ENCODE data around the gene FNDC10. TPM values are rescaled to one million over a fixed set of nuclear protein-coding genes. Genes with fewer than 3 reads are reported as not detected.

The FNDC10 gene
- total and polyA plus RNA-seq, 2 donors from 2014 or later, result 2.6 to 18.2 TPM

DNA sequence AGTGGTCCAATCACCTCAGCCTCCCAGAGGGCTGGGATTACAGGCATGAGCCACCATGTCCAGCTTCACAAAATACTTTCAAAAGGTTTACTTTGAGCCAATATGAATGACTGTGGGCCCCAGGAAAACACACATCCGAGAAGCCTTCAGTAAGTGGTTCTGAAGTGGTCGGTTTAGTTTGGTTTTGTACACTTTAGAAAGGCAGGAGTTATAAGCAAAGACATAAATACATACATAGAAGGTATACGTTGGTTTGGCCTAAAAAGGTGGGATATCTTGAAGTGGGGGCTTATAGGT is 12.1 kb upstream of the FNDC10 start:
- Histone ChIP-seq H3K4me1 (ENCODE audit: control insufficient read depth in 2 of 3, insufficient read depth in 2 of 3, low read depth in 1 of 3, low read length in 3 of 3) (peaks cover 0 to 20% (median 10%) of the 10 kb centered on the region in 3 donors), H3K9me3 (ENCODE audit: control insufficient read depth in 2 of 3, insufficient read depth in 1 of 3, low read length in 3 of 3) (no peaks in the 10 kb centered on the region), H3K4me3 (ENCODE audit: low read length in 3 of 3) (no peak overlapping the region), H3K27me3 (ENCODE audit: control insufficient read depth, insufficient read depth, low read length) (no peaks in the 10 kb centered on the region), H3K9ac (ENCODE audit: low read length in 3 of 3) (no peak overlapping the region), H3K27ac (ENCODE audit: low read depth in 2 of 2, low read length in 2 of 2) (no peak overlapping the region), H3K36me3 (ENCODE audit: control insufficient read depth in 2 of 3, insufficient read depth in 3 of 3, low read length in 3 of 3) (no peaks in the 10 kb centered on the region)
- DNase-seq (no peak), FAIRE-seq (no peak)
- TF ChIP-seq CTCF (IDR thresholded peaks at IDR 0.05; ENCODE audit: borderline replicate concordance, extremely low read depth, insufficient read depth), result no peak
- intact Hi-C loops (cut with DNase I), result no loop called here

DNA sequence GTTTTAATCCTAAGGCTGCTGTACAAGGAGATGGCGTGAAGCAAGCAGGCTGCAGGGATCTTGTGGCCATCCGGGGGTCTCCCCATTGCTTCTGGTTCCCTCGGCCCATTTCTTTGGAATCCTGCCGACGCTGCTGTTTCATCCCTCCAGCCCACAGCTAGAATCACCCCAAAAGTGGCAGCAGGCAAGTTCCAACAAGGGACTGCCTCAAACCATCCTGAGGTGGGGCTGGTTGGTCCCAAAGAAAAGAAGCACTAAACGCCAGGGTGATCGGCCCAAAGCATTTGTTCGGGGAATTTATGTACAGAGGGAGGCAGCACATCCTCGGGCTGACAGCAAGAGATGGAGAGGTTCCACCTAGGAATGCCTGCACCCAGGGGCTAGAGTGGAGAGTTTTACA is 10.9 kb upstream of the FNDC10 start:
- H3K27me3 ChIP-seq (ENCODE audit: control insufficient read depth, insufficient read depth, low read length), result no peaks in the 10 kb centered on the region
- DNase-seq (peak in 1 of 5 donors; percentile 43), FAIRE-seq (no peak)
- peaks cover 0 to 13% (median 10%) of the 10 kb centered on the region in 3 donors for H3K4me1 ChIP-seq (ENCODE audit: control insufficient read depth in 2 of 3, insufficient read depth in 2 of 3, low read depth in 1 of 3, low read length in 3 of 3)
- H3K36me3 ChIP-seq (ENCODE audit: control insufficient read depth in 2 of 3, insufficient read depth in 3 of 3, low read length in 3 of 3), result no peaks in the 10 kb centered on the region
- no peak overlapping the region for H3K9ac ChIP-seq (ENCODE audit: low read length in 3 of 3)
- H3K9me3 ChIP-seq (ENCODE audit: control insufficient read depth in 2 of 3, insufficient read depth in 1 of 3, low read length in 3 of 3), result no peaks in the 10 kb centered on the region
- no peak overlapping the region for H3K4me3 ChIP-seq (ENCODE audit: low read length in 3 of 3)
- H3K27ac ChIP-seq (ENCODE audit: low read depth in 2 of 2, low read length in 2 of 2), result no peak overlapping the region
- no peak for TF ChIP-seq CTCF (IDR thresholded peaks at IDR 0.05; ENCODE audit: borderline replicate concordance, extremely low read depth, insufficient read depth)
- intact Hi-C loops (cut with DNase I), result no loop called here

- Histone ChIP-seq H3K27me3 (ENCODE audit: control insufficient read depth, insufficient read depth, low read length) (no peaks in the 10 kb centered on the region), H3K9me3 (ENCODE audit: control insufficient read depth in 2 of 3, insufficient read depth in 1 of 3, low read length in 3 of 3) (no peaks in the 10 kb centered on the region), H3K9ac (ENCODE audit: low read length in 3 of 3) (no peak overlapping the region), H3K4me1 (ENCODE audit: control insufficient read depth in 2 of 3, insufficient read depth in 2 of 3, low read depth in 1 of 3, low read length in 3 of 3) (peaks cover 0 to 13% (median 10%) of the 10 kb centered on the region in 3 donors), H3K36me3 (ENCODE audit: control insufficient read depth in 2 of 3, insufficient read depth in 3 of 3, low read length in 3 of 3) (no peaks in the 10 kb centered on the region), H3K27ac (ENCODE audit: low read depth in 2 of 2, low read length in 2 of 2) (no peak overlapping the region), H3K4me3 (ENCODE audit: low read length in 3 of 3) (no peak overlapping the region)
- FAIRE-seq, result no peak
- DNase-seq, result no peak
- intact Hi-C loops (cut with DNase I), result no loop called here
- TF ChIP-seq CTCF (IDR thresholded peaks at IDR 0.05; ENCODE audit: borderline replicate concordance, extremely low read depth, insufficient read depth), result no peak
Measured at GRCh38 chr1:1609822-1610485, 10.0 kb upstream of the FNDC10 start.

DNA sequence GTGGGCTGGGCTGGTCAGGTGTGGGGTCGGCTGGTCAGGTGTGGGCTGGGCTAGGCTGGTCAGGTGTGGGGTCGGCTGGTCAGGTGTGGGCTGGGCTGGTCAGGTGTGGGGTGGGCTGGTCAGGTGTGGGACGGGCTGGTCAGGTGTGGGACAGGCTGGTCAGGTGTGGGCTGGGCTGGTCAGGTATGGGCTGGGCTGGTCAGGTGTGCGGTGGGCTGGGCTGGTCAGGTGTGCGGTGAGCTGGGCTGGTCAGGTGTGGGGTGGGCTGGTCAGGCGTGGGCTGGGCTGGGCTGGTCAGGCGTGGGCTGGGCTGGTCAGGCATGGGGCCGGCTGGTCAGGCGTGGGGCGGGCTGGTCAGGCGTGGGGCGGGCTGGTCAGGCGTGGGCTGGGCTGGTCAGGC is 6.3 kb upstream of the FNDC10 start:
- H3K9me3 ChIP-seq (ENCODE audit: control insufficient read depth in 2 of 3, insufficient read depth in 1 of 3, low read length in 3 of 3), result no peaks in the 10 kb centered on the region
- H3K4me1 ChIP-seq (ENCODE audit: control insufficient read depth in 2 of 3, insufficient read depth in 2 of 3, low read depth in 1 of 3, low read length in 3 of 3), result no peaks in the 10 kb centered on the region
- H3K27ac ChIP-seq (ENCODE audit: low read depth in 2 of 2, low read length in 2 of 2), result no peak overlapping the region
- H3K27me3 ChIP-seq (ENCODE audit: control insufficient read depth, insufficient read depth, low read length), result no peaks in the 10 kb centered on the region
- intact Hi-C loops (cut with DNase I), result no loop called here
- DNase-seq, result peak in 1 of 5 donors; percentile 47
- no peak for FAIRE-seq
- H3K4me3 ChIP-seq (ENCODE audit: low read length in 3 of 3), result no peak overlapping the region
- H3K36me3 ChIP-seq (ENCODE audit: control insufficient read depth in 2 of 3, insufficient read depth in 3 of 3, low read length in 3 of 3), result no peaks in the 10 kb centered on the region
- TF ChIP-seq CTCF (IDR thresholded peaks at IDR 0.05; ENCODE audit: borderline replicate concordance, extremely low read depth, insufficient read depth), result no peak
- H3K9ac ChIP-seq (ENCODE audit: low read length in 3 of 3), result no peak overlapping the region
